Kidney epithelial cell (primary cell): ENCODE data around the gene DDAH1. TPM values are rescaled to one million over a fixed set of nuclear protein-coding genes. Genes with fewer than 3 reads are reported as not detected.
A peak's percentile ranks its signal among the peaks of the same experiment; 100 is the strongest.

Experiments used
- DNase-seq: peaks from one replicate; pipeline ENCODE4 v3.0.0-alpha.2; 2010; ENCODE audit warnings: low read depth
- H3K27me3 ChIP-seq: 2 replicates; pipeline ENCODE4 v1.6.0; 2011; ENCODE audit warnings: low read length; ENCODE audit not compliant: control insufficient read depth, insufficient read depth
- H3K36me3 ChIP-seq: 2 replicates; pipeline ENCODE4 v1.5.1; 2011; ENCODE audit warnings: low read length; ENCODE audit not compliant: control insufficient read depth, insufficient read depth
- H3K4me3 ChIP-seq: 2 replicates; pipeline ENCODE4 v1.5.1; 2011; ENCODE audit warnings: low read depth, mild to moderate bottlenecking, control low read depth, low read length
- CTCF ChIP-seq: IDR thresholded peaks from 2 replicates; pipeline ENCODE4 v1.5.1; 2011; ENCODE audit warnings: mild to moderate bottlenecking, moderate library complexity, low read length, control low read depth, inconsistent platforms; ENCODE audit not compliant: insufficient read depth, poor library complexity, severe bottlenecking
- total RNA-seq: library from RNA; depleted of rRNA; stranded (reverse); fragments of >200 nt; gene quantifications from 2 replicates; pipeline ENCODE4 v1.2.3, GENCODE V29; 2015

Gene DDAH1
- total RNA-seq, 1 donor from 2014 or later: 33.4 TPM

- DNase-seq: no peak
- no peak for TF ChIP-seq CTCF
- H3K4me3 ChIP-seq: no peak overlapping the region
- H3K27me3 ChIP-seq: no peaks in the 10 kb centered on the region
- no peaks in the 10 kb centered on the region for H3K36me3 ChIP-seq
These were observed 3.1 kb upstream of the DDAH1 start for GRCh38 chr1:85467929-85468540.

- H3K27me3 ChIP-seq: no peaks in the 10 kb centered on the region
- DNase-seq: no peak
- no peaks in the 10 kb centered on the region for H3K36me3 ChIP-seq
- no peak overlapping the region for H3K4me3 ChIP-seq
- no peak for TF ChIP-seq CTCF
These were observed 2.1 kb upstream of the DDAH1 start for GRCh38 chr1:85467036-85467435.

GRCh38 chr1:85465786-85466134 is 801 bp upstream of the DDAH1 start:
- DNase-seq: no peak
- H3K4me3 ChIP-seq: peak overlapping the region; percentile 78
- TF ChIP-seq CTCF: no peak
- H3K27me3 ChIP-seq: no peaks in the 10 kb centered on the region
- no peaks in the 10 kb centered on the region for H3K36me3 ChIP-seq

DNA sequence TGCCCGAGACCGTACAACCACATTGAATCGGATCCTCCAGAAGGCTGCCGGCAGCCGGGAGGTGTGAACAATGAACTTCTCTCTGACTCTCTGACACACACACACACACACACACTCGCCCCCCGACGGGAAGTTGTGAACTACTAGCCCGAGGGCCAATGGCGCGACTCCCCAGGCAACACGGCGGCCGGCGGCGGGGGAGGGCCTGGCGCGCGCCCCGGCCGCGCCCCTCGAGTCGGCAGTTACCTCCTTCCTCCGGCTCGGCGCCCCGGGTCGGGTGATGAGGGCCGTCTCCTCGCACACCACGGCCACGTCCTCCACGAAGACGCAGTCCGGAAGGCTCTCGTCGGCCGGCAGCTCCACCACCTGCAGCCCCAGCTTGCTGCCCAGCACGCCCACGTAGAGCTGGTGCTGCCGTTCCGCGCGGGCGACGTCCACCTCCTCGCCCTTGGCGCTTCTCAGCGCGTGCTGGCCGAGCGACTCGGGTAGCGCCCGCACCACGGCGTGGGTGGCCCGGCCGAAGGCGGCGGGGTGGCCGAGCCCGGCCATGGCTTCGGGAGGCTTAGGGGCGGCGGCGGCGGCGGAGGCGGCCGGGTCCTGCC is 361 bp downstream of the DDAH1 start:
- no peaks in the 10 kb centered on the region for H3K36me3 ChIP-seq
- TF ChIP-seq CTCF: no peak
- DNase-seq: no peak

GRCh38 chr1:85463731-85464496 is 1.0 kb downstream of the DDAH1 start:
- Histone ChIP-seq H3K36me3 (no peaks in the 10 kb centered on the region), H3K4me3 (peak overlapping the region; percentile 78), H3K27me3 (no peaks in the 10 kb centered on the region)
- no peak for TF ChIP-seq CTCF
- no peak for DNase-seq

More for the DNA sequence above, 361 bp downstream of the DDAH1 start:
- H3K4me3 ChIP-seq: peak overlapping the region; percentile 78
- no peaks in the 10 kb centered on the region for H3K27me3 ChIP-seq
